DLD1 (cell line): ENCODE data around the gene DNAJC3.
"Not testable (repeated sequence)": the region's sequence is repeated elsewhere in the genome, so short reads cannot be mapped to it uniquely, and the experiment has no call there.

ENCODE experiments used
- in situ Hi-C: cut with HindIII; loops from 2 replicates; pipeline ENCODE4 v1.10.0; 2017; ENCODE audit warnings: low sequenced_read_pairs

The DNAJC3 gene

GRCh38 chr13:95763601-95764000 lies 86.7 kb downstream of the DNAJC3 start:
- in situ Hi-C loops: no loop called here

- in situ Hi-C loops: no loop called here
Observed at GRCh38 chr13:95771905-95772304, 95.0 kb downstream of the DNAJC3 start.

GRCh38 chr13:95779522-95779921 lies 102.6 kb downstream of the DNAJC3 start:
- in situ Hi-C loops: no loop called here

- in situ Hi-C loops: no loop called here
Observed at GRCh38 chr13:95781016-95781415, 104.1 kb downstream of the DNAJC3 start.

- in situ Hi-C loops: not testable (repeated sequence)
Observed at GRCh38 chr13:95781940-95782339, 105.0 kb downstream of the DNAJC3 start.

- in situ Hi-C loops: no loop called here
Observed at GRCh38 chr13:95783747-95784146, 106.8 kb downstream of the DNAJC3 start.

GRCh38 chr13:95784161-95784899 lies 107.4 kb downstream of the DNAJC3 start:
- in situ Hi-C loops: no loop called here

GRCh38 chr13:95784900-95785290 lies 108.0 kb downstream of the DNAJC3 start:
- in situ Hi-C loops: no loop called here

GRCh38 chr13:95787356-95788099 lies 110.6 kb downstream of the DNAJC3 start:
- in situ Hi-C loops: no loop called here

- in situ Hi-C loops: no loop called here
Observed at GRCh38 chr13:95788100-95788463, 111.1 kb downstream of the DNAJC3 start.

- in situ Hi-C loops: not testable (repeated sequence)
Observed at GRCh38 chr13:95789315-95789714, 112.4 kb downstream of the DNAJC3 start.

GRCh38 chr13:95791084-95791722 lies 114.3 kb downstream of the DNAJC3 start:
- in situ Hi-C loops: no loop called here

- in situ Hi-C loops: no loop called here
Observed at GRCh38 chr13:95793018-95793555, 116.1 kb downstream of the DNAJC3 start.

- in situ Hi-C loops: no loop called here
Observed at GRCh38 chr13:95793781-95794180, 116.8 kb downstream of the DNAJC3 start.

- in situ Hi-C loops: no loop called here
Observed at GRCh38 chr13:95797016-95797415, 120.1 kb downstream of the DNAJC3 start.

- in situ Hi-C loops: no loop called here
Observed at GRCh38 chr13:95800436-95800835, 123.5 kb downstream of the DNAJC3 start.

GRCh38 chr13:95801825-95802224 lies 124.9 kb downstream of the DNAJC3 start:
- in situ Hi-C loops: no loop called here

- in situ Hi-C loops: no loop called here
Observed at GRCh38 chr13:95805921-95806320, 129.0 kb downstream of the DNAJC3 start.

- in situ Hi-C loops: no loop called here
Observed at GRCh38 chr13:95809429-95809828, 132.5 kb downstream of the DNAJC3 start.

- in situ Hi-C loops: no loop called here
Observed at GRCh38 chr13:95813139-95813538, 136.2 kb downstream of the DNAJC3 start.

GRCh38 chr13:95814495-95814894 lies 137.6 kb downstream of the DNAJC3 start:
- in situ Hi-C loops: no loop called here

- in situ Hi-C loops: no loop called here
Observed at GRCh38 chr13:95822303-95822702, 145.4 kb downstream of the DNAJC3 start.
